GM21528 (cell line): ENCODE measurements around the gene CPN1.
"Not testable (repeated sequence)": the region's sequence is repeated elsewhere in the genome, so short reads cannot be mapped to it uniquely, and the experiment has no call there.

Experiments used
- ATAC-seq: cut with Tn5 transposase; IDR thresholded peaks from one replicate; pipeline ENCODE4 v1.9.1; 2021; ENCODE audit warnings: mild to moderate bottlenecking, moderate library complexity; ENCODE audit not compliant: unreplicated experiment, low FRiP score

The CPN1 gene

DNA sequence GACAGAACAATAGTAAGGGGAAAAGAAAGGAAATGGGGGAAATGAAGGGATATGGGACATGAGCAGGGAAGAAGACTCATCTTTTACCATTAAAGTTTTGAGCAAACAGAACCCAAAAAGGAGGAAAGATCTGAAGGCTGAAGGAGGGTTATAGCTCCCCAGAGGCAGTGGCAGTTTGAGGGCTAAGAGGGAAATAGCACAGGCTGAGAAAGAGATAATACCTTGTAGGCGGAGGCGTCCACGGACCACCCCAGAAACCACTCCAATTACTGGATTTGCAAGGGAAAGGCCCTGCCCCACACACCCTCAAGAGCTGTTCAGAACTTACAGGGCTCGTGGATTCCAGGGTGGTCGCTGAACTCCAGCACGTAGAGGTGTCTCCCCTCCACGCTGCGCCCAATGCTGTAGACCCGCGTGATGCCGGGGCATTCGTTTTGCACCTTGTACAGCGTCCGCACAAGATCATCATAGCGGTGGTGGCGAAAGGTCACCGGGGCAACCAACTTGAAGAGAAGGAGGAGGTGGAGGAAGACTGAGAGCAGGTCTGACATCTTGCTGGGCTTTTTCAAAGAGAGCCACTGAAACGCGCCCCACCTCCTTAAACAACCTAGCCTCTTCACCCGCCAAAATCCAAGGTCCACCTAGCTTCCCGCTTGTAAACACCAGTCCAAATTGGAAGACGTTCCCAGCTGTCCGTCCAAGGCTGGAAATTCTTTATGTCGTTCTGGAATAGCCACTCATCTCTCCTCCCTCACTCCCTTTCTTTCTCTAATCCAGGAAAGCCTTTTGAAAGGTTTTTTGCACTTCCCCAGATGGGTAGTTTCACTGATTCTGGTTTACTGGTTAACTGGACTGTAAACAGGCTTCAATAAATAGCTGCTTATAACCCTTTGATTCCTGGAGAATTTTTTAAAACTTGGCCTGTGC, at the start of gene CPN1:
Gene CPN1 (minus strand): TSS at position 795 of the 927 bp plus-strand sequence. CDS start 244 bp downstream, at position 551.
- no peak for ATAC-seq

- ATAC-seq, result no peak
Observed at GRCh38 chr10:100130831-100131230, 49.2 kb upstream of the CPN1 start.

DNA sequence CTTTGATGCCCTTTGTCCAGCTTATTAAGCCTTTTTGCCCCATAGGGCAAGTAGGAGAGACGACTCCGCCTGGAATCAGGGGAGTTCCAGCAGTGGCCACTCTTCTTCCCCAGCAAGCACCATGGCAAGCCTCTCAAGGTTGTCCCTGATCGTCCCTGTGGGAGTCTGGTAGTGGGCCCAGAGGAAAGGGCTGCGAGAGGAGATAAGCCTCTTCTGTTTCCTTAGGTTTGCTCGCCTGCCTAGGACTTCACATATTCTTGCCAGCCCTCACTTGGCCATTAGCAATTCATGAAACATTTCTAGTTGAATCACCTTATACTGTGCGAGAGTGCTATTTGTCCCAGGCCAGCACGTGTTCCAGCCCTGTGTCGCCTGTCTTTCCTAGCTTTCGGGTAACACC, 47.8 kb upstream of the CPN1 start:
- ATAC-seq, result no peak

- ATAC-seq, result no peak
Observed at GRCh38 chr10:100128951-100129350, 47.3 kb upstream of the CPN1 start.

GRCh38 chr10:100125335-100125734, 43.7 kb upstream of the CPN1 start:
- not testable (repeated sequence) for ATAC-seq

DNA sequence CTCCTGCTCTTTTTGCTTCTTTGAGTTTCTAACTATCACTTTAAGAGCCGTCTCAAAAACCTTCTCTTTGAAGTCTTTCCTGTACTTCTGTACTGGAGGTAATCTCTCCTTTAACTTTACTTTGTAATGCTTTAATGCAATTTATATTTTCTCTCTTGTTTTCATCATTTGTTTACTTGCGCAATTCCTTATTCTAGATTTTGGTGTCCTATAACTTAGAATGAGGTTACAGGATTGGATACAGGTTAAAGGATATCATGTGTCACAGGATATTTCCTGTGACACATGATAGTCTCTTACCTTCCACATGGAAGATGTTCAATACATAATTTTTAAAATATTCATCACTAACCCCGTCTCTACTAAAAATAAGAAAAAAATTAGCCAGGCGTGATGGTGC, 42.4 kb upstream of the CPN1 start:
- ATAC-seq, result no peak

DNA sequence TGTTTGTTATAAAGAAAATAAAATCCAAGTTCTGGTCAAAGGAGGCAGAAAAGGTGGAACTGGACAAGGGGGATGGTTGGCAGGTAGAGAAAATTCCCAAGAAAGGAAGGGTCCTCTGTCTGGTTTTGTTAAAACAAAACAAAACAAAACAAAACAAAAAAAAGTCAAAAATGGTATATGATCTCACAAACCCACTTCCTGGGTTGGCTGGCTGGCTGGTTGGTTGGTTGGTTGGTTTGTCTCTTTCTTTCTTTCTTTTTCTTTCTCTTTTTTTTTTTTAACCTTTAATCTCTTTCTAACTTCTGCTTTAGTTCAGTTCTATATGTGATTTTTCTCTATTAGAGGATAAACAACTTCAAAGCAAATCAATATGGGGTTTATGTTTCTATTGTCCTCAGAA, 41.1 kb upstream of the CPN1 start:
- no peak for ATAC-seq

GRCh38 chr10:100120550-100120949, 38.9 kb upstream of the CPN1 start:
- no peak for ATAC-seq

DNA sequence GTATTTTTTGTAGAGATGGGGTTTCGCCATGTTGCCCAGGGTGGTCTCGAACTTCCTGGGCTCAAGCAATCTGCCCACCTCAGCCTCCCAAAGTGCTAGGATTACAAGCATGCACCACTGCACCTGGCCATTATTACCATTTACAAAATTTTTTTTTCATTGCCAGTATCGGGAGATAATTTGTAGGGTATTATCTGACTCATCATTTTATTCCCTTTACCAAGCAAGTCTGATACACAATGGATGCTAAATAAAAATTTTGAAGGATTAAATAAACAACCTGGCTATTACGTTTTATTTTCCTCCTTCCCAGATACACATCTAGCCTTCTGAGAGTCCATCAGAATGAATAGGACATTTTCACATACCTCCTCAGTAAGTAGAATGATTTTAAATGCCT, 38.1 kb upstream of the CPN1 start:
- no peak for ATAC-seq

DNA sequence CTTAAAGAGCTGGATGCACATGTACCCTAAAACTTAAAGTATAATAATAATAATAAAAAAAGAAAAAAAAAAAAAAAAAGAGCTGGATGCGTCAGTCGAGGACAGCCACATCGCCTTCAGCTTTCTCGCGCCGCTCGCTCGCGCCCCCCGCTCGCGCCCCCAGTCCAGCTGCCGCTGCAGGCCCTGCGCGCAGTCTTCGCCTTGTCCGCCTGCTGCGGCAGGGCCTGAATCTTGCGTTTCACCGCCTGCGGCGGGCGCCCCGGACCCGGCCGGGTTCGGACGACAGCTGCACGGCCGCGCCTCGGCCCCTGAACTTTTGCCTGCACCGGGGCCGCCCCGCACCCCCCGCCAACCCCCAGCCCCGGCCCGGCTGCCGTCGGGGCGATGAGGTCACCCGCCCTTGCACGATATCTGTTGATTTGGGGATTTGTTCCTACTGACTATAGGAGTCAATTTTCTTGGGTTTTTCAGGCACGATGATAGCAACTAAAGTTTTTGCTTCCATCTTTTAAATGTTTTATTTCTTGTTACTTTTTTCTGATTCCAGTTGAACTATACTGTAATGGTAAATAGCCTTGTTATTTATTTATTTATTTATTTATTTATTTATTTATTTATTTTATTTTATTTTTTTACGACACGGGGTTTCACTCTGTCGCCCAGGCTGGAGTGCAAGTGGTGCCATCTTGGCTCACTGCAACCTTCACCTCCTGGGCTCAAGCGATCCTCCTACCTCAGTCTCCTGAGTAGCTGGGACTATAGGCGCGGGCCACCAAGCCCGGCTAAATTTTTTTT, 33.5 kb upstream of the CPN1 start:
- ATAC-seq, result no peak

- no peak for ATAC-seq
Observed at GRCh38 chr10:100114460-100114859, 32.8 kb upstream of the CPN1 start.

DNA sequence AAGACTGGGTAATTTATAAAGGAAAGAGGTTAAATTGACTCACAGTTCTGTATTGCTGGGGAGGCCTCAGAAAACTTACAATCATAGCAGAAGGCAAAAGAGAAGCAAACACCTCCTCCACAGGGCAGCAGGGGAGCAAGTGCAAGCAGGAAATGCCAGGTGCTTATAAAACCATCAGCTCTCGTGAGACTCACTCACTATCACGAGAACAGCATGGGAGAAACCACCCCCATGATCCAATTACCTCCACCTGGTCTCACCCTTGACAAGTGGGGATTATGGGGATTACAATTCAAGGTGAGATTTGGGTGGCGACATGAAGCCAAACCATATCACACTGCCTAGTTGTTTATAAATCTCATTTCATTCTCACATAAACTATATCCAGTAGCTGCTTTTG, 28.0 kb upstream of the CPN1 start:
- no peak for ATAC-seq

- no peak for ATAC-seq
Observed at GRCh38 chr10:100106865-100107264, 25.2 kb upstream of the CPN1 start.

DNA sequence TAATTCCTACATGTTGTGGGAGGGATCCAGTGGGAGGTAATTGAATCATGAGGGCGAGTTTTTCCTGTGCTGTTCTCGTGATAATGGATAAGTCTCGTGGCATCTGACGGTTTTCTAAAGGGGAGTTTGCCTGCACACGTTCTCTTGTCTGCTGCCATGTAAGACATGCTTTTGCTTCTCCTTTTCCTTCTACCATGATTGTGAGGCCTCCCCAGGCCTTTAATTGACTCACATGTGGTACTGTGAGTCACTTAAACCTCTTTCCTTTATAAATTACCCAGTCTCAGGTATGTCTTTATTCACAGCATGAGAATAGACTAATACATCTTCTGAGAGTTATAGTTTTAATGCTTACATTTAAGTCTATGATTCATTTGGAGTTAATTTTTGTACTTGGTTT, 22.6 kb upstream of the CPN1 start:
- ATAC-seq, result no peak

DNA sequence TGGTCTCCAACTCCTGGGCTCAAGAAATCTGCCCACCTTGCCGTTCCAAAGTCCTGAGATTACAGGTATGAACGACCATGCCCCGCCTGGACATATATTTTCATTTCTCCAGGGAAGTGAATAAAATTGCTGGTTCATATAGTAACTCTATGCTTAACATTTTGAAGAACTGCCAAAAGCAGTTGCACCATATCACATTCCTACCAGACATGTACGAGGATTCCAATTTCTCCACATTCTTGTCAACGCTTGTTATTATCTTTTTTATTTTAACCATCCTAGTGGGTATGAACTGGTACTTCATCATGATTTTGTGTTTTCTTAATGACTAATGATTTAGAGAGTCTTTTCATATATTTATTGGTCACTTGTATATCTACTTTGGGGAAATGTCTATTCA, 21.9 kb upstream of the CPN1 start:
- no peak for ATAC-seq

GRCh38 chr10:100101192-100102076, 19.8 kb upstream of the CPN1 start:
- no peak for ATAC-seq

GRCh38 chr10:100100651-100101184, 19.0 kb upstream of the CPN1 start:
- ATAC-seq, result no peak

- no peak for ATAC-seq
Observed at GRCh38 chr10:100089241-100089640, 7.6 kb upstream of the CPN1 start.

DNA sequence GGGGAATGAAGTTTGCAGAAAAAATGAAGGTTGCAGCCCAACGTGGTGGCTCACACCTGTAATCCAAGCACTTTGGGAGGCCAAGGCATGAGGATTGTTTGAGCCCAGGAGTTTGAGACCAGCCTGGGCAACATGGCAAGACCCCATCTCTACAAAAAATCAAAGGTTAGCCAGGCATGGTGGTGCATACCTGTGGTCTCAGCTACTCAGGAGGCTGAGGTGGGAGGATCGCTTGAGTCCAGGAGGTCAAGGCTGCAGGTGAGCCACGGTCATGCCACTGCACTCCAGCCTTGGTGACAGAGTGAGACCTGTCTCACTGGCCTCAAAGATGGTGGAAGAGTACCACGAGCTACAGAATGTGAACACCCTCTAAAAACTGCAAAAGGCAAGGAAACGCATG, 5.0 kb upstream of the CPN1 start:
- not testable (repeated sequence) for ATAC-seq

- no peak for ATAC-seq
Observed at GRCh38 chr10:100085596-100085995, 3.9 kb upstream of the CPN1 start.
